Islet precursor cell (in vitro differentiated cells): Measurements from ENCODE around the gene SHB.
"Not testable (repeated sequence)": the region's sequence is repeated elsewhere in the genome, so short reads cannot be mapped to it uniquely, and the experiment has no call there.

Experiments used
- DNase-seq: peaks from one replicate; pipeline ENCODE4 v3.0.0-alpha.2; 2018

The SHB gene

GRCh38 chr9:37913480-37914153 lies 155.4 kb downstream of the SHB start:
- peak; percentile 95 for DNase-seq

- no peak for DNase-seq
These were observed 157.8 kb downstream of the SHB start for GRCh38 chr9:37911271-37911681.

GRCh38 chr9:37910271-37910670 lies 158.8 kb downstream of the SHB start:
- no peak for DNase-seq

- not testable (repeated sequence) for DNase-seq
These were observed 159.2 kb downstream of the SHB start for GRCh38 chr9:37909836-37910235.

GRCh38 chr9:37909326-37909725 lies 159.7 kb downstream of the SHB start:
- DNase-seq = peak; percentile 28

- peak; percentile 41 for DNase-seq
These were observed 160.3 kb downstream of the SHB start for GRCh38 chr9:37908698-37909186.

- DNase-seq = peak; percentile 72
These were observed 160.7 kb downstream of the SHB start for GRCh38 chr9:37908283-37908682.

- peak; percentile 51 for DNase-seq
These were observed 162.5 kb downstream of the SHB start for GRCh38 chr9:37906312-37907239.

- no peak for DNase-seq
These were observed 163.3 kb downstream of the SHB start for GRCh38 chr9:37905776-37906175.

GRCh38 chr9:37905131-37905505 lies 163.9 kb downstream of the SHB start:
- DNase-seq = peak; percentile 53

GRCh38 chr9:37904445-37905130 lies 164.4 kb downstream of the SHB start:
- DNase-seq = peak; percentile 54

- DNase-seq = peak; percentile 96
These were observed 165.2 kb downstream of the SHB start, which contains the start of gene SLC25A51 for GRCh38 chr9:37903647-37904444. SLC25A51 (minus strand) TSS chr9:37904127; CDS start chr9:37888550, 15,577 bp downstream.

- DNase-seq = no peak
These were observed 166.0 kb downstream of the SHB start for GRCh38 chr9:37902796-37903646.

GRCh38 chr9:37902131-37902530 lies 166.9 kb downstream of the SHB start:
- no peak for DNase-seq

- DNase-seq = no peak
These were observed 170.0 kb downstream of the SHB start for GRCh38 chr9:37899041-37899440.

- DNase-seq = no peak
These were observed 171.4 kb downstream of the SHB start for GRCh38 chr9:37897665-37898064.

- DNase-seq = no peak
These were observed 177.0 kb downstream of the SHB start for GRCh38 chr9:37892063-37892462.

- DNase-seq = not testable (repeated sequence)
These were observed 178.0 kb downstream of the SHB start for GRCh38 chr9:37891042-37891441.

- no peak for DNase-seq
These were observed 179.5 kb downstream of the SHB start for GRCh38 chr9:37889536-37889935.

- DNase-seq = not testable (repeated sequence)
These were observed 180.9 kb downstream of the SHB start for GRCh38 chr9:37887977-37888583.
